Peyer's patch (tissue), 4 donors: ENCODE results near the gene UGT1A8. TPM values are rescaled to one million over a fixed set of nuclear protein-coding genes. Genes with fewer than 3 reads are reported as not detected.
A peak's percentile ranks its signal among the peaks of the same experiment; 100 is the strongest.

ENCODE experiments used
- DNase-seq, 3 donors: peaks; one replicate each; pipeline ENCODE4 v3.0.0-alpha.2; 2017 to 2019
- H3K27ac ChIP-seq, 4 donors: fragments of 200-600 bp; sonication (generic); one replicate each; pipeline ENCODE4 v1.5.1; 2016 to 2019
- H3K27me3 ChIP-seq, 2 donors: fragments of 200-600 bp; sonication (generic); one replicate each; pipeline ENCODE4 v1.5.1; 2019
- H3K36me3 ChIP-seq, 3 donors: fragments of 200-600 bp; sonication (generic); one replicate each; pipeline ENCODE4 v1.5.1; 2016 to 2019
- H3K4me1 ChIP-seq, 4 donors: fragments of 200-600 bp; sonication (generic); one replicate each; pipeline ENCODE4 v1.5.1; 2016 to 2019
- H3K4me3 ChIP-seq, 4 donors: fragments of 200-600 bp; sonication (generic); 1 replicate in 3 of 4; 2 replicates in 1 of 4; pipeline ENCODE4 v1.5.1; 2016 to 2019; ENCODE audit warnings: mild to moderate bottlenecking in 1 of 4
- H3K9me3 ChIP-seq, 4 donors: fragments of 200-600 bp; sonication (generic); one replicate each; pipeline ENCODE4 v1.5.1; 2016 to 2019; ENCODE audit warnings: mild to moderate bottlenecking in 1 of 4
- POLR2A ChIP-seq, 2 donors: fragments of 450-650 bp; IDR thresholded peaks; one replicate each; pipeline ENCODE4 v1.5.1; 2017; ENCODE audit warnings: antibody characterized with exemption in 2 of 2, mild to moderate bottlenecking in 2 of 2, moderate library complexity in 2 of 2
- total RNA-seq, 4 donors: library from RNA; depleted of rRNA; stranded (reverse); fragments of >200 nt; gene quantifications; one replicate each; pipeline ENCODE4 v1.1.0, GENCODE V29; 2016
- TF ChIP-seq, protein P1 (sequence below), 6 experiments: fragments of 450-650 bp in 4 of 6; fragments of 200-600 bp in 2 of 6; sonication (generic) in 1 of 6; IDR thresholded peaks; one replicate each; pipeline ENCODE4 v1.5.1; 2017 to 2019; ENCODE audit warnings: antibody characterized with exemption in 6 of 6, mild to moderate bottlenecking in 3 of 6, moderate library complexity in 1 of 6

The UGT1A8 gene
- total RNA-seq, 4 donors from 2014 or later = 2.5 to 19.6 (median 10.5) TPM

DNA sequence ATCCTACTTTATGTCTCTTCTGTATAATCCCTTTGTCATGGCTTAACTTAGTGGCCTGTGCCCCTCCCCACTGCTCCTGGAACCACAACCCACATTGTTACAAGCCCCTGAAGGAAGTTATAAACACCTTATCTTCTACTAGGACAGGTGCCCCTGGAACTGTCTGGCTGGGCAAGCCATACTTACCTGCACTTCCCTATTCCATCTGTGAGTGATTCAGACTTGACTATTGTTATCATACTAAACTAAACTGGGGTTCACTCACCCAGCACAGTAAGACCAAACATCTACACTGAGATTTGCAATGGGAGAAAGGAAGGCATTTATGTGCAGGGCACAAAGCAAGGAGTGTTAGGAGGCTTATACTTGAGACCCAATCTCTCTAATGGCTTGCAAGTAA is 71.6 kb downstream of the UGT1A8 start:
- Histone ChIP-seq H3K27me3 (no peaks in the 10 kb centered on the region), H3K4me1 (peaks cover 0 to 34% (median 0%) of the 10 kb centered on the region in 4 donors), H3K4me3 (no peak overlapping the region), H3K9me3 (no peaks in the 10 kb centered on the region), H3K36me3 (no peaks in the 10 kb centered on the region), H3K27ac (no peak overlapping the region)
- DNase-seq = no peak
- TF ChIP-seq POLR2A (IDR thresholded peaks at IDR 0.05) = no peak
- TF ChIP-seq, protein P1, sequence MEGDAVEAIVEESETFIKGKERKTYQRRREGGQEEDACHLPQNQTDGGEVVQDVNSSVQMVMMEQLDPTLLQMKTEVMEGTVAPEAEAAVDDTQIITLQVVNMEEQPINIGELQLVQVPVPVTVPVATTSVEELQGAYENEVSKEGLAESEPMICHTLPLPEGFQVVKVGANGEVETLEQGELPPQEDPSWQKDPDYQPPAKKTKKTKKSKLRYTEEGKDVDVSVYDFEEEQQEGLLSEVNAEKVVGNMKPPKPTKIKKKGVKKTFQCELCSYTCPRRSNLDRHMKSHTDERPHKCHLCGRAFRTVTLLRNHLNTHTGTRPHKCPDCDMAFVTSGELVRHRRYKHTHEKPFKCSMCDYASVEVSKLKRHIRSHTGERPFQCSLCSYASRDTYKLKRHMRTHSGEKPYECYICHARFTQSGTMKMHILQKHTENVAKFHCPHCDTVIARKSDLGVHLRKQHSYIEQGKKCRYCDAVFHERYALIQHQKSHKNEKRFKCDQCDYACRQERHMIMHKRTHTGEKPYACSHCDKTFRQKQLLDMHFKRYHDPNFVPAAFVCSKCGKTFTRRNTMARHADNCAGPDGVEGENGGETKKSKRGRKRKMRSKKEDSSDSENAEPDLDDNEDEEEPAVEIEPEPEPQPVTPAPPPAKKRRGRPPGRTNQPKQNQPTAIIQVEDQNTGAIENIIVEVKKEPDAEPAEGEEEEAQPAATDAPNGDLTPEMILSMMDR (IDR thresholded peaks at IDR 0.05) = no peak

DNA sequence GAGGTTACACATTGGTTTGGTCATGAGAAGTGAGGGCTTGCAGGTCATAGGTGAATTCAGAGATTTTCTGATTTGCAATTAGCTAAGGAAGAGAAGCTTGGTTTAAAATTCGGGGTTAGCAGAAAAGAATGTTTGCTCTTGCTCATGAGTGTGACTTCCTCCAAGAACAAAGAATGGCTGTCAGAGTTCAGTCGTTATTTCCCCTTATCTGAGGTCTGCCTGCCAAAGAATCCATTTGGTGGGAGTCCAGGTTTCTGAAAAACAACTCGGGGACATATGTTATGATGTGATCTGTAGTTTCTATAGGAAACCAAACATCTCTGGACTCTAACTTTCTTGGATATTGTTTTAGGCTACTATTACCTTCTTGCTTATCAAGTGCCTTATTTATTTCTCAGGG is 72.1 kb downstream of the UGT1A8 start:
- Histone ChIP-seq H3K36me3 (no peaks in the 10 kb centered on the region), H3K27ac (no peak overlapping the region)

GRCh38 chr2:233690444-233690843 is 73.0 kb downstream of the UGT1A8 start:
- no peak for DNase-seq
- TF ChIP-seq, protein P1 (IDR thresholded peaks at IDR 0.05) = no peak
- TF ChIP-seq POLR2A (IDR thresholded peaks at IDR 0.05) = no peak
- H3K4me3 ChIP-seq = no peak overlapping the region
- H3K36me3 ChIP-seq = no peaks in the 10 kb centered on the region
- no peak overlapping the region for H3K27ac ChIP-seq
- peaks cover 0 to 31% (median 0%) of the 10 kb centered on the region in 4 donors for H3K4me1 ChIP-seq
- no peaks in the 10 kb centered on the region for H3K27me3 ChIP-seq
- H3K9me3 ChIP-seq = no peaks in the 10 kb centered on the region

More for the DNA sequence above, 72.1 kb downstream of the UGT1A8 start:
- H3K4me1 ChIP-seq = peaks cover 0 to 35% (median 0%) of the 10 kb centered on the region in 4 donors
- no peaks in the 10 kb centered on the region for H3K27me3 ChIP-seq
- H3K9me3 ChIP-seq = no peaks in the 10 kb centered on the region
- TF ChIP-seq, protein P1 (IDR thresholded peaks at IDR 0.05) = no peak
- no peak for TF ChIP-seq POLR2A (IDR thresholded peaks at IDR 0.05)
- DNase-seq = no peak
- H3K4me3 ChIP-seq = no peak overlapping the region

DNA sequence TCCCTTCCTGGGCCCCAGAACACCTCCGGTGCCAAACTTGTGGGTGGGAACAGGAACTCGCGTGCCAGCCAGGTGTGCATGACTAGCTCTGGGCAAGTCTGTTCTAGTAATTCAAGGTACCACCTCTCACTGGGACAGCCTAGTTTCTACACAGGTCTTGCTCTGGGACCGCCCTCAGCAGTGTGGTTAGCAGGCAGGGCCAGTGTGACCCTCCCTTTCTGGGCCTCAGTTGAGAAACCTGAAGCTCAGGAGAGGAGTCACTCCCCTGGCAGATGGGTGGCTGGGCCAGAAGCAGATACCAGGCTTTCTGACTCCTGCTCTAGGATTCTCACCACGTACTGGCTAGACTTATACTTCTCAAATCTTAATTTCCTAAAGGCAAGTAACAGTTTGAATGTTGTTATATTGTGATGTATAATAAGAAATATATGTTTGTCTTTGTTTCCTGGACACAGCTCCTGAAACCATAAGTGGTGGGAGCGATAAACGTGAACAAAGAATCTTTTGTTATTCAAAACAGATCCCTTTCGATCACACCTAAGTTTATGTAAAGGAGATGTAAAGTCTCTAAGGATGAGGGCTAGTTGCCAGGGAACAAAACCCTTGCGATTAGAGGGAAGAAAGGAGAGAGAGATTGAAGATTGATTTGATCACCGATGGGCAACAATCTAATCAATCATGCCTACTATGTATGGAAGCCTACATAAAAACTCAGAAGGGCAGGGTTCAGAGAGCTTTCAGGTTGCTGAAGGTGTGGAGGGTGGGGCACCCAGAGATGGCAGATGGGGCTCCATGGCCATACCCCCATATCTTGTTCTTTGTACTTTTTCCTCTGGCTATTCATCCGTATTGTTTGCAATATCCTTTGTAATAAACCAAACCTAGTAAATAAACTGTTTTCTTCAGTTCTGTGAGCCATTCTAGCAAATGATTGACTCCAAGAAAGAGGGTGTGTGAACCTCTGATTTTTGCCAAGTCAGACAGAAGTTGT is 74.3 kb downstream of the UGT1A8 start:
- TF ChIP-seq, protein P1 (IDR thresholded peaks at IDR 0.05) = no peak
- no peak for TF ChIP-seq POLR2A (IDR thresholded peaks at IDR 0.05)
- DNase-seq = peak in 2 of 3 donors; percentile 54 to 61
- Histone ChIP-seq H3K4me3 (peak overlapping the region in 2 of 4 donors; percentile 23 to 43), H3K9me3 (no peaks in the 10 kb centered on the region), H3K27me3 (no peaks in the 10 kb centered on the region), H3K27ac (peak overlapping the region in 3 of 4 donors; percentile 59 to 84 (median 68)), H3K4me1 (peaks cover 0 to 31% (median 0%) of the 10 kb centered on the region in 4 donors), H3K36me3 (no peaks in the 10 kb centered on the region)

GRCh38 chr2:233692648-233693047 is 75.2 kb downstream of the UGT1A8 start, which contains the start of gene UGT1A6:
Gene UGT1A6, plus strand, starts transcription at chr2:233692890. Its CDS starts 115 bp downstream, at chr2:233693005.
- H3K9me3 ChIP-seq = no peaks in the 10 kb centered on the region
- DNase-seq = no peak
- no peaks in the 10 kb centered on the region for H3K36me3 ChIP-seq
- H3K27ac ChIP-seq = peak within 1 kb of the TSS in 3 of 4 donors; percentile 59 to 84 (median 68)
- no peaks in the 10 kb centered on the region for H3K27me3 ChIP-seq
- H3K4me1 ChIP-seq = peaks cover 0 to 31% (median 0%) of the 10 kb centered on the region in 4 donors
- no peak for TF ChIP-seq POLR2A (IDR thresholded peaks at IDR 0.05)
- TF ChIP-seq, protein P1 (IDR thresholded peaks at IDR 0.05) = no peak
- H3K4me3 ChIP-seq = peak within 1 kb of the TSS in 2 of 4 donors; percentile 23 to 43
